Measurements from ENCODE around the gene SRXN1.

The SRXN1 gene

DNA sequence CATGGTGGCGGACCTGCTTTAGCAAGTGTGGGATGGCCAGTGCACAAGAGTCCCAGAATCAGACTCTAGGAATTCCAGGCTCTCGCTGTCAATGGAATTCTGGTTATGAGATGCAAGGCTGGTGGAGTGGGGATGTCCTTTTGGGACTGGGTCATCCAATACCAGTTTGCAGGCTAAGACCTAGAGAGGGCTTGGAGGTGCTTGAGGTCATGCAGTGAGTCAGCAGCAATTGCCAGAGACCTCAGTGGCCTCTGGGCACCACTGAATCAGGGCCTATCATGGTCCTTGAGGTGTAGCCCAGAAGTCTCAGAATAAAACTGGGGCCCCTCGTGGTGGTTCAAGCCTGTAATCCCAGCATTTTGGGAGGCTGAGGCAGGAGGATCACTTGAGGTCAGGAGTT is 24.0 kb upstream of the SRXN1 start (continued):
- TF ChIP-seq ZNF610 (tag by site-specific recombination; IDR thresholded peaks at IDR 0.05; ENCODE audit: borderline replicate concordance) (no peak), ZNF449 (tag by site-specific recombination; IDR thresholded peaks at IDR 0.05) (no peak), ZNF473 (tag by site-specific recombination; IDR thresholded peaks at IDR 0.05) (no peak), HOXC10 (CRISPR knock-in tag; IDR thresholded peaks at IDR 0.05) (no peak), ZNF518A (tag by site-specific recombination; conservative IDR thresholded peaks at IDR 0.05; ENCODE audit: low read depth) (no peak), ZNF157 (tag by site-specific recombination; IDR thresholded peaks at IDR 0.05) (no peak)
- TF ChIP-seq, protein P1, sequence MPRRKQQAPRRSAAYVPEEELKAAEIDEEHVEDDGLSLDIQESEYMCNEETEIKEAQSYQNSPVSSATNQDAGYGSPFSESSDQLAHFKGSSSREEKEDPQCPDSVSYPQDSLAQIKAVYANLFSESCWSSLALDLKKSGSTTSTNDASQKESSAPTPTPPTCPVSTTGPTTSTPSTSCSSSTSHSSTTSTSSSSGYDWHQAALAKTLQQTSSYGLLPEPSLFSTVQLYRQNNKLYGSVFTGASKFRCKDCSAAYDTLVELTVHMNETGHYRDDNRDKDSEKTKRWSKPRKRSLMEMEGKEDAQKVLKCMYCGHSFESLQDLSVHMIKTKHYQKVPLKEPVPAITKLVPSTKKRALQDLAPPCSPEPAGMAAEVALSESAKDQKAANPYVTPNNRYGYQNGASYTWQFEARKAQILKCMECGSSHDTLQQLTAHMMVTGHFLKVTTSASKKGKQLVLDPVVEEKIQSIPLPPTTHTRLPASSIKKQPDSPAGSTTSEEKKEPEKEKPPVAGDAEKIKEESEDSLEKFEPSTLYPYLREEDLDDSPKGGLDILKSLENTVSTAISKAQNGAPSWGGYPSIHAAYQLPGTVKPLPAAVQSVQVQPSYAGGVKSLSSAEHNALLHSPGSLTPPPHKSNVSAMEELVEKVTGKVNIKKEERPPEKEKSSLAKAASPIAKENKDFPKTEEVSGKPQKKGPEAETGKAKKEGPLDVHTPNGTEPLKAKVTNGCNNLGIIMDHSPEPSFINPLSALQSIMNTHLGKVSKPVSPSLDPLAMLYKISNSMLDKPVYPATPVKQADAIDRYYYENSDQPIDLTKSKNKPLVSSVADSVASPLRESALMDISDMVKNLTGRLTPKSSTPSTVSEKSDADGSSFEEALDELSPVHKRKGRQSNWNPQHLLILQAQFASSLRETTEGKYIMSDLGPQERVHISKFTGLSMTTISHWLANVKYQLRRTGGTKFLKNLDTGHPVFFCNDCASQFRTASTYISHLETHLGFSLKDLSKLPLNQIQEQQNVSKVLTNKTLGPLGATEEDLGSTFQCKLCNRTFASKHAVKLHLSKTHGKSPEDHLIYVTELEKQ (tag by site-specific recombination; IDR thresholded peaks at IDR 0.05; ENCODE audit: borderline replicate concordance): no peak
- TF ChIP-seq, protein P2, sequence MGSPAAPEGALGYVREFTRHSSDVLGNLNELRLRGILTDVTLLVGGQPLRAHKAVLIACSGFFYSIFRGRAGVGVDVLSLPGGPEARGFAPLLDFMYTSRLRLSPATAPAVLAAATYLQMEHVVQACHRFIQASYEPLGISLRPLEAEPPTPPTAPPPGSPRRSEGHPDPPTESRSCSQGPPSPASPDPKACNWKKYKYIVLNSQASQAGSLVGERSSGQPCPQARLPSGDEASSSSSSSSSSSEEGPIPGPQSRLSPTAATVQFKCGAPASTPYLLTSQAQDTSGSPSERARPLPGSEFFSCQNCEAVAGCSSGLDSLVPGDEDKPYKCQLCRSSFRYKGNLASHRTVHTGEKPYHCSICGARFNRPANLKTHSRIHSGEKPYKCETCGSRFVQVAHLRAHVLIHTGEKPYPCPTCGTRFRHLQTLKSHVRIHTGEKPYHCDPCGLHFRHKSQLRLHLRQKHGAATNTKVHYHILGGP (tag by site-specific recombination; IDR thresholded peaks at IDR 0.05): no peak

DNA sequence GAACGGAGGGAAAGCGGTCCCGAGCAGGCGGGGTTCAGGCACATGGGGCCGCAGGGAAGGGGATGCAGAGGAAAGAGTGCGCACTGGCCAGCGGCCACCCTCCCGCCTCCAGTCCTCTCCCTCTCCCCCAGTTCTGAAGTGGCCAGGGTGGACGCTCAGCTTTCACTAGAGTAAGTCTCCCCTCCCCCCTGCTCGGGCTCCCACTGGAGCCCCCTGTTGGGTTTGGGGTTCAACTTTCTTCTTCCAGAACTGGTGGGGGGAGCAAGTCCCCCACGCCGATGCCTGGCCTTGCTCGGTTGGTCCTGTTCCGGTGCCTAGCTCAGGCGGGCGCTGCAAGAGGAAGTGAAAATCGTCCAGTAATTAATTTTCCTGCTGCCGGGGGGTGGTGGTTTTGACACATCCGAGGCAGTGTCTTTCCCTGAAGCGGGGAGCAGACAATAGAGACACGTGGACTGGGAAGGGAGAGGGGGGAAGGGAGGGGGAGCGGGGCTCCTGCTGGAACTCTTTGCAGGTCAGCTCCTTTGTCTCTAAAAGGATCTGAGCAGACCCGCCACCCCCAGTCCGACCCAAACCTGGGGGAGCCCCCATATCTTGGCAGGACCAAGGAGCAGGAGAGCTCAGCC is 23.4 kb upstream of the SRXN1 start:
- Histone ChIP-seq H3K4me1 (ENCODE audit: control insufficient read depth, insufficient read depth, low read length) (peaks cover 6% of the 10 kb centered on the region), H3K27ac (ENCODE audit: extremely low read depth, low read depth, low read length) (no peak overlapping the region), H3K36me3 (ENCODE audit: control insufficient read depth in 2 of 2, insufficient read depth in 1 of 2, low read length in 2 of 2) (no peaks in the 10 kb centered on the region), H3K4me3 (ENCODE audit: low read depth, low read length) (no peak overlapping the region), H3K9me3 (ENCODE audit: control insufficient read depth, insufficient read depth, low read depth, low read length) (no peaks in the 10 kb centered on the region)
- ChIA-PET CTCF (interaction anchor here (0.5 to 1.4 kb wide), 2 partner anchors 61 to 63 kb away, joined by 4 read pairs; no protein-coding TSS in a partner anchor), POLR2A (no interaction called here)
- no peak for TF ChIP-seq ZIC2 (tag by site-specific recombination; IDR thresholded peaks at IDR 0.05)
- no peak for TF ChIP-seq ZNF707 (tag by site-specific recombination; IDR thresholded peaks at IDR 0.05)
- no peak for TF ChIP-seq ZNF404 (tag by site-specific recombination; IDR thresholded peaks at IDR 0.05)
- no peak for TF ChIP-seq ZBTB7A (tag by site-specific recombination; IDR thresholded peaks at IDR 0.05; ENCODE audit: low read depth)
- no peak for TF ChIP-seq ZNF747 (tag by site-specific recombination; IDR thresholded peaks at IDR 0.05)
- TF ChIP-seq ZNF423 (tag by site-specific recombination; IDR thresholded peaks at IDR 0.05): no peak
- TF ChIP-seq EGR2 (tag by site-specific recombination; IDR thresholded peaks at IDR 0.05; ENCODE audit: low read depth): no peak
- TF ChIP-seq ZNF426 (tag by site-specific recombination; IDR thresholded peaks at IDR 0.05): no peak
- TF ChIP-seq ZNF112 (tag by site-specific recombination; IDR thresholded peaks at IDR 0.05): no peak

All from HEK293 (cell line).